Bronchial epithelial cell (primary cell): ENCODE measurements around the gene SYNPR. TPM values are rescaled to one million over a fixed set of nuclear protein-coding genes. Genes with fewer than 3 reads are reported as not detected.

ENCODE experiments used
- DNase-seq: peaks from one replicate; pipeline ENCODE4 v3.0.0-alpha.2; 2010; ENCODE audit warnings: low read depth
- FAIRE-seq: peaks from 2 replicates; lab custom pipeline; 2011; peaks lifted over from hg19 to GRCh38; lab: Jason Lieb, UNC
- H3K27me3 ChIP-seq: 2 replicates; pipeline ENCODE4 v1.5.1; 2011; ENCODE audit warnings: low read length; ENCODE audit not compliant: control insufficient read depth, insufficient read depth
- H3K36me3 ChIP-seq: 2 replicates; pipeline ENCODE4 v1.5.1; 2011; ENCODE audit warnings: low read length; ENCODE audit not compliant: control insufficient read depth, insufficient read depth
- H3K4me3 ChIP-seq: 2 replicates; pipeline ENCODE4 v1.5.1; 2011; ENCODE audit warnings: mild to moderate bottlenecking, low read depth, low read length, control low read depth
- CTCF ChIP-seq: IDR thresholded peaks from 2 replicates; pipeline ENCODE4 v1.5.1; 2011; ENCODE audit warnings: mild to moderate bottlenecking, moderate library complexity, low read length, control low read depth, inconsistent platforms; ENCODE audit not compliant: insufficient read depth, severe bottlenecking
- total RNA-seq: library from RNA; depleted of rRNA; stranded (reverse); fragments of >200 nt; gene quantifications from 2 replicates; pipeline ENCODE4 v1.2.1, GENCODE V29; 2014

SYNPR gene
- total RNA-seq, 1 donor from 2014 or later, result not detected

GRCh38 chr3:63497641-63498040 lies 219.5 kb downstream of the SYNPR start:
- no peak overlapping the region for H3K4me3 ChIP-seq
- no peaks in the 10 kb centered on the region for H3K36me3 ChIP-seq
- FAIRE-seq (no peak), DNase-seq (no peak)
- TF ChIP-seq CTCF, result no peak
- no peaks in the 10 kb centered on the region for H3K27me3 ChIP-seq

GRCh38 chr3:63500196-63500595 lies 222.1 kb downstream of the SYNPR start:
- Histone ChIP-seq H3K4me3 (no peak overlapping the region), H3K36me3 (no peaks in the 10 kb centered on the region), H3K27me3 (no peaks in the 10 kb centered on the region)
- FAIRE-seq, result no peak
- TF ChIP-seq CTCF, result no peak
- no peak for DNase-seq

GRCh38 chr3:63508305-63508704 lies 230.2 kb downstream of the SYNPR start:
- Histone ChIP-seq H3K27me3 (no peaks in the 10 kb centered on the region), H3K36me3 (no peaks in the 10 kb centered on the region), H3K4me3 (no peak overlapping the region)
- no peak for TF ChIP-seq CTCF
- DNase-seq (peak; percentile 91), FAIRE-seq (peak; percentile 89)

GRCh38 chr3:63508771-63509170 lies 230.7 kb downstream of the SYNPR start:
- no peak overlapping the region for H3K4me3 ChIP-seq
- no peaks in the 10 kb centered on the region for H3K27me3 ChIP-seq
- TF ChIP-seq CTCF, result no peak
- FAIRE-seq, result no peak
- no peak for DNase-seq
- H3K36me3 ChIP-seq, result no peaks in the 10 kb centered on the region

- no peak for FAIRE-seq
- Histone ChIP-seq H3K36me3 (no peaks in the 10 kb centered on the region), H3K27me3 (no peaks in the 10 kb centered on the region), H3K4me3 (no peak overlapping the region)
- no peak for DNase-seq
- no peak for TF ChIP-seq CTCF
These were observed 235.7 kb downstream of the SYNPR start for GRCh38 chr3:63513791-63514190.

- DNase-seq, result no peak
- Histone ChIP-seq H3K36me3 (no peaks in the 10 kb centered on the region), H3K4me3 (no peak overlapping the region), H3K27me3 (no peaks in the 10 kb centered on the region)
- FAIRE-seq, result no peak
- no peak for TF ChIP-seq CTCF
These were observed 236.6 kb downstream of the SYNPR start for GRCh38 chr3:63514678-63515077.
